ENCODE measurements around the gene IFNL4.
A peak's percentile ranks its signal among the peaks of the same experiment; 100 is the strongest.
"Not testable (repeated sequence)": the region's sequence is repeated elsewhere in the genome, so short reads cannot be mapped to it uniquely, and the experiment has no call there.

Gene IFNL4

GRCh38 chr19:39218230-39219007 lies 30.2 kb downstream of the IFNL4 start:
- Histone ChIP-seq H4K20me1 (no peaks in the 10 kb centered on the region; a peak in 2 of 22 replicates), H3K36me3 (no peaks in the 10 kb centered on the region), H3K9ac (no peak overlapping the region), H3K27ac (no peak overlapping the region), H3K4me2 (no peak overlapping the region), H3K4me3 (no peak overlapping the region), H3K9me3 (replicated peaks in 1 of 11) (no peaks in the 10 kb centered on the region), H3K4me1 (peaks cover 0 to 7% (median 0%) of the 10 kb centered on the region in 10 experiments; a peak in 3 of 20 replicates), H3K27me3 (no peaks in the 10 kb centered on the region)
- TF ChIP-seq Cebpa-rat (IDR thresholded peaks at IDR 0.05), result no peak

GRCh38 chr19:39217094-39217493 lies 31.6 kb downstream of the IFNL4 start:
- Histone ChIP-seq H3K4me2 (no peak overlapping the region), H4K20me1 (no peaks in the 10 kb centered on the region; a peak in 2 of 22 replicates), H3K27ac (no peak overlapping the region), H3K9me3 (replicated peaks in 1 of 11) (no peaks in the 10 kb centered on the region), H3K4me1 (peaks cover 0 to 7% (median 0%) of the 10 kb centered on the region in 10 experiments; a peak in 3 of 20 replicates), H3K9ac (no peak overlapping the region), H3K27me3 (no peaks in the 10 kb centered on the region), H3K36me3 (no peaks in the 10 kb centered on the region), H3K4me3 (no peak overlapping the region)
- no peak for TF ChIP-seq Cebpa-rat (IDR thresholded peaks at IDR 0.05)

GRCh38 chr19:39215323-39215722 lies 33.3 kb downstream of the IFNL4 start:
- H3K27ac ChIP-seq; H4K20me1 ChIP-seq; H3K27me3 ChIP-seq; H3K9me3 ChIP-seq (replicated peaks in 1 of 11); H3K36me3 ChIP-seq; H3K4me3 ChIP-seq; H3K9ac ChIP-seq; H3K4me2 ChIP-seq; H3K4me1 ChIP-seq: not testable (repeated sequence)

- H3K9me3 ChIP-seq (replicated peaks in 1 of 11), result no peaks in the 10 kb centered on the region
- H3K4me1 ChIP-seq, result peaks cover 0 to 6% (median 0%) of the 10 kb centered on the region in 10 experiments; a peak in 5 of 20 replicates
- TF ChIP-seq Cebpa-rat (IDR thresholded peaks at IDR 0.05), result no peak
- H3K9ac ChIP-seq, result no peak overlapping the region
- no peak overlapping the region for H3K4me3 ChIP-seq
- H3K36me3 ChIP-seq, result no peaks in the 10 kb centered on the region
- no peaks in the 10 kb centered on the region; a peak in 1 of 22 replicates for H4K20me1 ChIP-seq
- no peak overlapping the region for H3K27ac ChIP-seq
- no peak overlapping the region for H3K4me2 ChIP-seq
- H3K27me3 ChIP-seq, result no peaks in the 10 kb centered on the region
Observed at GRCh38 chr19:39212375-39212742, 36.3 kb downstream of the IFNL4 start.

GRCh38 chr19:39211731-39212374 lies 36.8 kb downstream of the IFNL4 start:
- Histone ChIP-seq H3K4me3 (no peak overlapping the region), H4K20me1 (no peaks in the 10 kb centered on the region; a peak in 1 of 22 replicates), H3K9me3 (replicated peaks in 1 of 11) (no peaks in the 10 kb centered on the region), H3K4me2 (no peak overlapping the region), H3K27me3 (no peaks in the 10 kb centered on the region), H3K36me3 (no peaks in the 10 kb centered on the region), H3K4me1 (peaks cover 0 to 6% (median 0%) of the 10 kb centered on the region in 10 experiments; a peak in 5 of 20 replicates), H3K27ac (no peak overlapping the region), H3K9ac (no peak overlapping the region)
- no peak for TF ChIP-seq Cebpa-rat (IDR thresholded peaks at IDR 0.05)

GRCh38 chr19:39209196-39209595 lies 39.5 kb downstream of the IFNL4 start:
- Histone ChIP-seq H3K9me3 (replicated peaks in 1 of 11) (no peaks in the 10 kb centered on the region), H3K4me2 (no peak overlapping the region), H3K4me3 (no peak overlapping the region), H3K27ac (no peak overlapping the region), H3K9ac (no peak overlapping the region), H3K27me3 (peaks cover 6 to 19% (median 7%) of the 10 kb centered on the region in 11 experiments), H3K36me3 (no peaks in the 10 kb centered on the region), H4K20me1 (no peaks in the 10 kb centered on the region; a peak in 2 of 22 replicates), H3K4me1 (peaks cover 0 to 6% (median 0%) of the 10 kb centered on the region in 10 experiments; a peak in 5 of 20 replicates)
- no peak for TF ChIP-seq Cebpa-rat (IDR thresholded peaks at IDR 0.05)

- TF ChIP-seq Cebpa-rat (IDR thresholded peaks at IDR 0.05), result no peak
- Histone ChIP-seq H4K20me1 (no peaks in the 10 kb centered on the region; a peak in 1 of 22 replicates), H3K27me3 (peaks cover 16 to 28% (median 16%) of the 10 kb centered on the region in 11 experiments), H3K9me3 (replicated peaks in 1 of 11) (no peaks in the 10 kb centered on the region), H3K4me3 (no peak overlapping the region), H3K4me2 (peak overlapping the region in 3 of 11 experiments; percentile 8 to 21 (median 12); a peak in 3 of 22 replicates), H3K27ac (no peak overlapping the region), H3K36me3 (no peaks in the 10 kb centered on the region), H3K4me1 (peaks cover 0 to 6% (median 0%) of the 10 kb centered on the region in 10 experiments; a peak in 5 of 20 replicates), H3K9ac (no peak overlapping the region; a peak in 1 of 22 replicates)
Observed at GRCh38 chr19:39208175-39208795, 40.4 kb downstream of the IFNL4 start.

- peaks cover 21 to 38% (median 25%) of the 10 kb centered on the region in 11 experiments for H3K27me3 ChIP-seq
- H3K36me3 ChIP-seq, result no peaks in the 10 kb centered on the region
- H3K9ac ChIP-seq, result no peak overlapping the region
- no peak overlapping the region for H3K4me3 ChIP-seq
- H3K9me3 ChIP-seq (replicated peaks in 1 of 11), result no peaks in the 10 kb centered on the region
- H3K4me1 ChIP-seq, result peaks cover 0 to 6% (median 0%) of the 10 kb centered on the region in 10 experiments; a peak in 5 of 20 replicates
- no peak overlapping the region for H3K27ac ChIP-seq
- H3K4me2 ChIP-seq, result no peak overlapping the region
- no peaks in the 10 kb centered on the region; a peak in 1 of 22 replicates for H4K20me1 ChIP-seq
- TF ChIP-seq Cebpa-rat (IDR thresholded peaks at IDR 0.05), result no peak; a peak in 1 of 22 replicates
Observed at GRCh38 chr19:39207293-39207836, 41.3 kb downstream of the IFNL4 start.

GRCh38 chr19:39206122-39206521 lies 42.5 kb downstream of the IFNL4 start:
- no peak overlapping the region for H3K27ac ChIP-seq
- H3K4me2 ChIP-seq, result no peak overlapping the region
- H3K9ac ChIP-seq, result no peak overlapping the region
- no peaks in the 10 kb centered on the region for H3K36me3 ChIP-seq
- no peaks in the 10 kb centered on the region for H3K9me3 ChIP-seq (replicated peaks in 1 of 11)
- TF ChIP-seq Cebpa-rat (IDR thresholded peaks at IDR 0.05), result no peak
- no peak overlapping the region for H3K4me3 ChIP-seq
- H4K20me1 ChIP-seq, result no peaks in the 10 kb centered on the region; a peak in 1 of 22 replicates
- H3K27me3 ChIP-seq, result peaks cover 21 to 38% (median 26%) of the 10 kb centered on the region in 11 experiments
- peaks cover 0 to 6% (median 0%) of the 10 kb centered on the region in 10 experiments; a peak in 5 of 20 replicates for H3K4me1 ChIP-seq
